HEK293 (cell line): Measurements from ENCODE around the gene KIAA1328.

ENCODE experiments used
- MEIS1 ChIP-seq: sonication (generic); formaldehyde crosslinking; IDR thresholded peaks from 2 replicates; pipeline ENCODE4 v1.8.1; 2022; ENCODE audit warnings: missing genetic modification reagents, mild to moderate bottlenecking, borderline replicate concordance
- OSR2 ChIP-seq: fragments of 450-650 bp; formaldehyde crosslinking; IDR thresholded peaks from 2 replicates; pipeline ENCODE4 v1.5.1; 2016; ENCODE audit warnings: missing biosample characterization, missing genetic modification characterization
- OVOL3 ChIP-seq: fragments of 450-650 bp; formaldehyde crosslinking; IDR thresholded peaks from 2 replicates; pipeline ENCODE4 v1.5.1; 2016; ENCODE audit warnings: missing biosample characterization, missing genetic modification characterization
- ZFP37 ChIP-seq: fragments of 450-650 bp; formaldehyde crosslinking; IDR thresholded peaks from 2 replicates; pipeline ENCODE4 v1.5.1; 2016; ENCODE audit warnings: missing biosample characterization, missing genetic modification characterization
- ZIC2 ChIP-seq: fragments of 450-650 bp; formaldehyde crosslinking; IDR thresholded peaks from 2 replicates; pipeline ENCODE4 v1.5.1; 2016; ENCODE audit warnings: missing biosample characterization, missing genetic modification characterization
- ZNF132 ChIP-seq: fragments of 450-650 bp; formaldehyde crosslinking; IDR thresholded peaks from 2 replicates; pipeline ENCODE4 v1.5.1; 2017; ENCODE audit warnings: missing biosample characterization, missing genetic modification characterization, borderline replicate concordance
- ZNF133 ChIP-seq: fragments of 450-650 bp; formaldehyde crosslinking; IDR thresholded peaks from 2 replicates; pipeline ENCODE4 v1.5.1; 2016; ENCODE audit warnings: missing biosample characterization, missing genetic modification characterization
- ZNF146 ChIP-seq: fragments of 450-650 bp; formaldehyde crosslinking; IDR thresholded peaks from 2 replicates; pipeline ENCODE4 v1.5.1; 2016; ENCODE audit warnings: missing biosample characterization, missing genetic modification characterization
- ZNF169 ChIP-seq: fragments of 450-650 bp; formaldehyde crosslinking; IDR thresholded peaks from 2 replicates; pipeline ENCODE4 v1.5.1; 2016; ENCODE audit warnings: missing biosample characterization, missing genetic modification characterization
- ZNF404 ChIP-seq: fragments of 450-650 bp; formaldehyde crosslinking; IDR thresholded peaks from 2 replicates; pipeline ENCODE4 v1.5.1; 2017; ENCODE audit warnings: missing biosample characterization, missing genetic modification characterization
- ZNF701 ChIP-seq: fragments of 450-650 bp; formaldehyde crosslinking; IDR thresholded peaks from 2 replicates; pipeline ENCODE4 v1.5.1; 2016; ENCODE audit warnings: missing biosample characterization, missing genetic modification characterization
- ZNF707 ChIP-seq: fragments of 450-650 bp; formaldehyde crosslinking; IDR thresholded peaks from 2 replicates; pipeline ENCODE4 v1.5.1; 2016; ENCODE audit warnings: missing biosample characterization, missing genetic modification characterization
- ZNF837 ChIP-seq: fragments of 450-650 bp; formaldehyde crosslinking; IDR thresholded peaks from 2 replicates; pipeline ENCODE4 v1.5.1; 2016; ENCODE audit warnings: missing biosample characterization, missing genetic modification characterization
- ZSCAN16 ChIP-seq: fragments of 450-650 bp; formaldehyde crosslinking; IDR thresholded peaks from 2 replicates; pipeline ENCODE4 v1.5.1; 2016; ENCODE audit warnings: missing biosample characterization, missing genetic modification characterization
- TF ChIP-seq, protein P1 (sequence below): fragments of 450-650 bp; formaldehyde crosslinking; IDR thresholded peaks from 2 replicates; pipeline ENCODE4 v1.5.1; 2016; ENCODE audit warnings: missing biosample characterization, missing genetic modification characterization
- TF ChIP-seq, protein P2 (sequence below): fragments of 450-650 bp; formaldehyde crosslinking; IDR thresholded peaks from 2 replicates; pipeline ENCODE4 v1.5.1; 2016; ENCODE audit warnings: missing biosample characterization, missing genetic modification characterization
- TF ChIP-seq, protein P3 (sequence below): fragments of 450-650 bp; formaldehyde crosslinking; IDR thresholded peaks from 2 replicates; pipeline ENCODE4 v1.5.1; 2016; ENCODE audit warnings: missing biosample characterization, missing genetic modification characterization, borderline replicate concordance
- TF ChIP-seq, protein P4 (sequence below): fragments of 450-650 bp; formaldehyde crosslinking; IDR thresholded peaks from 2 replicates; pipeline ENCODE4 v1.5.1; 2016; ENCODE audit warnings: missing biosample characterization, missing genetic modification characterization
- TF ChIP-seq, protein P5 (sequence below): fragments of 450-650 bp; formaldehyde crosslinking; IDR thresholded peaks from 2 replicates; pipeline ENCODE4 v1.5.0; 2017; ENCODE audit warnings: missing biosample characterization, missing genetic modification characterization, borderline replicate concordance

KIAA1328 gene

DNA sequence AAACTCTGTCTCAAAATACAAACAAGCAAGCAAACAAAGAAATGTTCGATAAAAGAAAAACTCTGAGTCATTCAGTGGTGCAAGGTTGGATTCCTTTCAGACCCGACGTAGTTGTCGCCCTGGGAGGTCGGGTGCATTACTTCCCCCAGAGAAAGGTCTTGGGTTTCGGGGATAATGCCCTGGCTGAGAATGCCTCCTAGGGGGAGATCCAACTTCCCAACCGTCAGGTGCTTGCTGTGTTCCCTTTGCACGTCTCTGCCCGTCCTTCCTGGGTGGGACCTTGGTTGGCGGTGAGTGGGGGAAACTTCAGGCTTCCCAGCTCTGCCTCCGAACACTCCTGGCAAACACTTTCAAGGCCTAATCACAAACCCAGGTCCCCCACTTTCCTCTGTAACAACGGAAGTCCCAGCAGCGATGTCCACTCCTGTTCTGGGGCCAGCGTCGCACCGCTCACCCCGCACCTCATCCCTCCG lies 734 bp upstream of the KIAA1328 start (continued):
- TF ChIP-seq ZNF133 (0 out of 2 replicates have a peak, but pooled peaks have one; percentile 31), OSR2 (tag by site-specific recombination) (no peak), ZFP37 (tag by site-specific recombination) (0 out of 2 replicates have a peak, but pooled peaks have one; percentile 48), MEIS1 (CRISPR knock-in tag) (no peak), ZIC2 (tag by site-specific recombination) (peak; percentile 24; the same call in 1 of the 2 replicates), ZNF132 (tag by site-specific recombination) (no peak), ZSCAN16 (tag by site-specific recombination) (no peak), ZNF169 (tag by site-specific recombination) (no peak), ZNF837 (tag by site-specific recombination) (no peak), OVOL3 (no peak), ZNF707 (no peak), ZNF146 (tag by site-specific recombination) (no peak), ZNF404 (tag by site-specific recombination) (no peak; the same call in 1 of the 2 replicates), ZNF701 (tag by site-specific recombination) (no peak)
- TF ChIP-seq, protein P1, sequence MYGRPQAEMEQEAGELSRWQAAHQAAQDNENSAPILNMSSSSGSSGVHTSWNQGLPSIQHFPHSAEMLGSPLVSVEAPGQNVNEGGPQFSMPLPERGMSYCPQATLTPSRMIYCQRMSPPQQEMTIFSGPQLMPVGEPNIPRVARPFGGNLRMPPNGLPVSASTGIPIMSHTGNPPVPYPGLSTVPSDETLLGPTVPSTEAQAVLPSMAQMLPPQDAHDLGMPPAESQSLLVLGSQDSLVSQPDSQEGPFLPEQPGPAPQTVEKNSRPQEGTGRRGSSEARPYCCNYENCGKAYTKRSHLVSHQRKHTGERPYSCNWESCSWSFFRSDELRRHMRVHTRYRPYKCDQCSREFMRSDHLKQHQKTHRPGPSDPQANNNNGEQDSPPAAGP (tag by site-specific recombination) = peak; percentile 42; the same call in 1 of the 2 replicates
- TF ChIP-seq, protein P2, sequence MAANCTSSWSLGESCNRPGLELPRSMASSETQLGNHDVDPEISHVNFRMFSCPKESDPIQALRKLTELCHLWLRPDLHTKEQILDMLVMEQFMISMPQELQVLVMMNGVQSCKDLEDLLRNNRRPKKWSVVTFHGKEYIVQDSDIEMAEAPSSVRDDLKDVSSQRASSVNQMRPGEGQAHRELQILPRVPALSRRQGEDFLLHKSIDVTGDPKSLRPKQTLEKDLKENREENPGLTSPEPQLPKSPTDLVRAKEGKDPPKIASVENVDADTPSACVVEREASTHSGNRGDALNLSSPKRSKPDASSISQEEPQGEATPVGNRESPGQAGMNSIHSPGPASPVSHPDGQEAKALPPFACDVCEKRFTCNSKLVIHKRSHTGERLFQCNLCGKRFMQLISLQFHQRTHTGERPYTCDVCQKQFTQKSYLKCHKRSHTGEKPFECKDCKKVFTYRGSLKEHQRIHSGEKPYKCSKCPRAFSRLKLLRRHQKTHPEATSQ (tag by site-specific recombination) = 0 out of 2 replicates have a peak, but pooled peaks have one; percentile 41
- TF ChIP-seq, protein P3, sequence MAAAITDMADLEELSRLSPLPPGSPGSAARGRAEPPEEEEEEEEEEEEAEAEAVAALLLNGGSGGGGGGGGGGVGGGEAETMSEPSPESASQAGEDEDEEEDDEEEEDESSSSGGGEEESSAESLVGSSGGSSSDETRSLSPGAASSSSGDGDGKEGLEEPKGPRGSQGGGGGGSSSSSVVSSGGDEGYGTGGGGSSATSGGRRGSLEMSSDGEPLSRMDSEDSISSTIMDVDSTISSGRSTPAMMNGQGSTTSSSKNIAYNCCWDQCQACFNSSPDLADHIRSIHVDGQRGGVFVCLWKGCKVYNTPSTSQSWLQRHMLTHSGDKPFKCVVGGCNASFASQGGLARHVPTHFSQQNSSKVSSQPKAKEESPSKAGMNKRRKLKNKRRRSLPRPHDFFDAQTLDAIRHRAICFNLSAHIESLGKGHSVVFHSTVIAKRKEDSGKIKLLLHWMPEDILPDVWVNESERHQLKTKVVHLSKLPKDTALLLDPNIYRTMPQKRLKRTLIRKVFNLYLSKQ = no peak
- TF ChIP-seq, protein P4, sequence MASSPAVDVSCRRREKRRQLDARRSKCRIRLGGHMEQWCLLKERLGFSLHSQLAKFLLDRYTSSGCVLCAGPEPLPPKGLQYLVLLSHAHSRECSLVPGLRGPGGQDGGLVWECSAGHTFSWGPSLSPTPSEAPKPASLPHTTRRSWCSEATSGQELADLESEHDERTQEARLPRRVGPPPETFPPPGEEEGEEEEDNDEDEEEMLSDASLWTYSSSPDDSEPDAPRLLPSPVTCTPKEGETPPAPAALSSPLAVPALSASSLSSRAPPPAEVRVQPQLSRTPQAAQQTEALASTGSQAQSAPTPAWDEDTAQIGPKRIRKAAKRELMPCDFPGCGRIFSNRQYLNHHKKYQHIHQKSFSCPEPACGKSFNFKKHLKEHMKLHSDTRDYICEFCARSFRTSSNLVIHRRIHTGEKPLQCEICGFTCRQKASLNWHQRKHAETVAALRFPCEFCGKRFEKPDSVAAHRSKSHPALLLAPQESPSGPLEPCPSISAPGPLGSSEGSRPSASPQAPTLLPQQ (tag by site-specific recombination) = peak; percentile 39; the same call in 1 of the 2 replicates
- TF ChIP-seq, protein P5, sequence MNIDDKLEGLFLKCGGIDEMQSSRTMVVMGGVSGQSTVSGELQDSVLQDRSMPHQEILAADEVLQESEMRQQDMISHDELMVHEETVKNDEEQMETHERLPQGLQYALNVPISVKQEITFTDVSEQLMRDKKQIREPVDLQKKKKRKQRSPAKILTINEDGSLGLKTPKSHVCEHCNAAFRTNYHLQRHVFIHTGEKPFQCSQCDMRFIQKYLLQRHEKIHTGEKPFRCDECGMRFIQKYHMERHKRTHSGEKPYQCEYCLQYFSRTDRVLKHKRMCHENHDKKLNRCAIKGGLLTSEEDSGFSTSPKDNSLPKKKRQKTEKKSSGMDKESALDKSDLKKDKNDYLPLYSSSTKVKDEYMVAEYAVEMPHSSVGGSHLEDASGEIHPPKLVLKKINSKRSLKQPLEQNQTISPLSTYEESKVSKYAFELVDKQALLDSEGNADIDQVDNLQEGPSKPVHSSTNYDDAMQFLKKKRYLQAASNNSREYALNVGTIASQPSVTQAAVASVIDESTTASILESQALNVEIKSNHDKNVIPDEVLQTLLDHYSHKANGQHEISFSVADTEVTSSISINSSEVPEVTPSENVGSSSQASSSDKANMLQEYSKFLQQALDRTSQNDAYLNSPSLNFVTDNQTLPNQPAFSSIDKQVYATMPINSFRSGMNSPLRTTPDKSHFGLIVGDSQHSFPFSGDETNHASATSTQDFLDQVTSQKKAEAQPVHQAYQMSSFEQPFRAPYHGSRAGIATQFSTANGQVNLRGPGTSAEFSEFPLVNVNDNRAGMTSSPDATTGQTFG (tag by site-specific recombination) = no peak
